22Rv1 (cell line): Measurements from ENCODE around the gene CTR9.

Source experiments
- CTCF ChIP-seq: fragments of 450-650 bp; IDR thresholded peaks from 2 replicates; pipeline ENCODE4 v1.5.1; 2017; ENCODE audit warnings: mild to moderate bottlenecking
- ZFX ChIP-seq: fragments of 450-650 bp; IDR thresholded peaks from 2 replicates; pipeline ENCODE4 v1.6.1; 2017; ENCODE audit warnings: antibody characterized with exemption, borderline replicate concordance

GRCh38 chr11:10725907-10726253, 25.2 kb upstream of the CTR9 start:
- no peak for TF ChIP-seq CTCF
- TF ChIP-seq ZFX, result no peak
